Measurements from ENCODE around the gene PDLIM1. TPM values are rescaled to one million over a fixed set of nuclear protein-coding genes. Genes with fewer than 3 reads are reported as not detected.

Gene PDLIM1
- polyA plus RNA-seq, 3 donors, result 1.9 to 5.2 (median 4.8) TPM

DNA sequence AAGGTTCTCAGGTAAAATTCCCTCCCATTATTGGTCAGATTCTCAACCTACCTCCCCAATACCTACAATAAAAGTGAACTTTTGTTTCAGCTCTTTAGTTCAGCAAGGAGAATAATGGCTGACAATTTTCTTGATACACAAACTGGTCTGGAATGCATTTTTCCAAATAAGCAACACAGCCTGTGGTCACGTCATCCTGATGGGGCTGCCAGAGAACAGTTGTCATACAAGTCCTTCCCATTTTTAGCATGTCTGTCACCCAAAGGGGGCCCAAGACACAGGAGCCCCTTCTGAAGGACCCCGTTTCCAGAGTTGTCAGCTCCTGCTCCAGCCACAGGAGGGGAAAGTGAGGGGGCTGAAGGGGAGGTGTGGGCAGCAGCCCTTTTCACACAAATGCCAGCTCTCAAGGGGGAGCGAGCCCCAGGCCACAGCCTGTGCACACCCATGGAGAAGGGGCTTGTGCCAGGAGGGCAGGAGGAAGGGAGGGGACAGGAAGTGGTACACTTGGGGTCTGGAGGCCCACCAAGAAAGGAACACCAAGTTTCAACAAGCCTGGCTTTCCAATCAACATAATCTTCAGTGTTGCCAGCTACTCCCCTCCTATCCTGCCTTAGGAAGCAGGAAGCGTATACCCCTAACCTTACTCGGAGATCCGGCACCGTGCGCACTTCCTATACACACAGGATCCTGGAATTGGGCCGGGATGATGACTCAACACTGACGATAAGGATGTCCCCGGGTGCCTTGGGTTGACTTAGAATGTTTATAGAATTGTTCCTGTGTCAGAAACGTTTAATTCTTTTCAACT is 43.4 kb upstream of the PDLIM1 start:
- Histone ChIP-seq H3K79me2 (ENCODE audit: insufficient read depth, low read length) (no peaks in the 10 kb centered on the region), H3K27ac (ENCODE audit: low read depth in 1 of 2, low read length in 2 of 2) (no peak overlapping the region), H3K4me1 (ENCODE audit: control insufficient read depth in 1 of 2, insufficient read depth in 2 of 2, low read length in 2 of 2) (no peaks in the 10 kb centered on the region), H3K36me3 (replicated peaks in 1 of 2; ENCODE audit: control insufficient read depth in 1 of 2, insufficient read depth in 2 of 2, low read length in 2 of 2) (no peaks in the 10 kb centered on the region), H3K4me3 (replicated peaks in 1 of 3; ENCODE audit: low read depth in 2 of 3, low read length in 3 of 3) (no peak overlapping the region), H3K4me2 (replicated peaks; ENCODE audit: extremely low read depth, low read length, poor library complexity, severe bottlenecking) (no peak overlapping the region), H2AFZ (ENCODE audit: insufficient read depth, low read depth, low read length, poor library complexity, severe bottlenecking) (no peak overlapping the region), H3K9me3 (replicated peaks in 1 of 2; ENCODE audit: control insufficient read depth in 1 of 2, insufficient read depth in 1 of 2, low read length in 2 of 2) (no peaks in the 10 kb centered on the region), H4K20me1 (ENCODE audit: insufficient read depth, low read length) (no peaks in the 10 kb centered on the region), H3K9ac (ENCODE audit: insufficient read depth, low read length, poor library complexity, severe bottlenecking) (no peak overlapping the region), H3K27me3 (ENCODE audit: control insufficient read depth in 2 of 2, insufficient read depth in 2 of 2, low read length in 2 of 2) (no peaks in the 10 kb centered on the region)
- WGBS (ENCODE audit: insufficient coverage), result 20% methylated on average over 1 of the region's 12 CpGs
- H3K9me3 Mint-ChIP-seq, result no peaks in the 10 kb centered on the region
- intact Hi-C loops (cut with micrococcal nuclease), result no loop called here
- H3K4me1 Mint-ChIP-seq, result no peaks in the 10 kb centered on the region
- H3K36me3 Mint-ChIP-seq, result no peaks in the 10 kb centered on the region
- H3K27me3 Mint-ChIP-seq (ENCODE audit: low read depth in 3 of 3), result peaks cover 0 to 5% (median 3%) of the 10 kb centered on the region in 3 donors
- TF ChIP-seq, protein P1, sequence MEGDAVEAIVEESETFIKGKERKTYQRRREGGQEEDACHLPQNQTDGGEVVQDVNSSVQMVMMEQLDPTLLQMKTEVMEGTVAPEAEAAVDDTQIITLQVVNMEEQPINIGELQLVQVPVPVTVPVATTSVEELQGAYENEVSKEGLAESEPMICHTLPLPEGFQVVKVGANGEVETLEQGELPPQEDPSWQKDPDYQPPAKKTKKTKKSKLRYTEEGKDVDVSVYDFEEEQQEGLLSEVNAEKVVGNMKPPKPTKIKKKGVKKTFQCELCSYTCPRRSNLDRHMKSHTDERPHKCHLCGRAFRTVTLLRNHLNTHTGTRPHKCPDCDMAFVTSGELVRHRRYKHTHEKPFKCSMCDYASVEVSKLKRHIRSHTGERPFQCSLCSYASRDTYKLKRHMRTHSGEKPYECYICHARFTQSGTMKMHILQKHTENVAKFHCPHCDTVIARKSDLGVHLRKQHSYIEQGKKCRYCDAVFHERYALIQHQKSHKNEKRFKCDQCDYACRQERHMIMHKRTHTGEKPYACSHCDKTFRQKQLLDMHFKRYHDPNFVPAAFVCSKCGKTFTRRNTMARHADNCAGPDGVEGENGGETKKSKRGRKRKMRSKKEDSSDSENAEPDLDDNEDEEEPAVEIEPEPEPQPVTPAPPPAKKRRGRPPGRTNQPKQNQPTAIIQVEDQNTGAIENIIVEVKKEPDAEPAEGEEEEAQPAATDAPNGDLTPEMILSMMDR (IDR thresholded peaks at IDR 0.05), result no peak
- no peak overlapping the region for H3K27ac Mint-ChIP-seq
- no peak overlapping the region for H3K4me3 Mint-ChIP-seq
- no peak for DNase-seq

DNA sequence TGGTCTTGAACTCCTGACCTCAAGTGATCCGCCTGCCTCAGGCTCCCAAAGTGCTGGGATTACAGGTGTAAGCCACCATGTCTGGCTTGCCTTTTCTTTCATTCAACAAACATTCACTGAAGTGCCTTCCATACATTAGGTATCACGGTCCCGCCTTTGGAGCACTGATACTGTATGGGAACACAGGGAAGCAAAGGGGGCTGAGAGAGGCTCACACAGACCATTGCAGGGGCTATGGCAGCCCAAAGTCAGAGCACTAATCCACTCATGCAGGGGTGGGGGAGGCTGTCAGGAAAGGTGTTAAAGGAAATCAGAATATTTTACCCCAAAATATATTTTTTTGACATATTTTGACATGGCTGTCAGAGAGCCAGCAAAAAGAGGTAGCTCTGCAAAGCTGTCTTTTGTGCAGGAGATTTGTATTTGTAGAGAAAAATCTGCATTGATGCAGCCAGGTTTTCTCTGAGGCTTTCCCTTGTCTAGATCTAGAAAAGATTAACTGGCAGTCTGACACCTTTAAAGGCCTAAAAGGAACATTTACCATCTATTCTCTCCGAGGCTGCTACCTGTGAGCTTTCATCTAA is 42.0 kb upstream of the PDLIM1 start:
- Histone ChIP-seq H3K4me2 (replicated peaks; ENCODE audit: extremely low read depth, low read length, poor library complexity, severe bottlenecking) (no peak overlapping the region), H3K4me1 (ENCODE audit: control insufficient read depth in 1 of 2, insufficient read depth in 2 of 2, low read length in 2 of 2) (no peaks in the 10 kb centered on the region), H3K9me3 (replicated peaks in 1 of 2; ENCODE audit: control insufficient read depth in 1 of 2, insufficient read depth in 1 of 2, low read length in 2 of 2) (no peaks in the 10 kb centered on the region), H3K9ac (ENCODE audit: insufficient read depth, low read length, poor library complexity, severe bottlenecking) (no peak overlapping the region), H3K4me3 (replicated peaks in 1 of 3; ENCODE audit: low read depth in 2 of 3, low read length in 3 of 3) (no peak overlapping the region), H3K27me3 (ENCODE audit: control insufficient read depth in 2 of 2, insufficient read depth in 2 of 2, low read length in 2 of 2) (no peaks in the 10 kb centered on the region), H3K27ac (ENCODE audit: low read depth in 1 of 2, low read length in 2 of 2) (no peak overlapping the region), H2AFZ (ENCODE audit: insufficient read depth, low read depth, low read length, poor library complexity, severe bottlenecking) (no peak overlapping the region), H4K20me1 (ENCODE audit: insufficient read depth, low read length) (no peaks in the 10 kb centered on the region), H3K36me3 (replicated peaks in 1 of 2; ENCODE audit: control insufficient read depth in 1 of 2, insufficient read depth in 2 of 2, low read length in 2 of 2) (no peaks in the 10 kb centered on the region), H3K79me2 (ENCODE audit: insufficient read depth, low read length) (no peaks in the 10 kb centered on the region)
- Mint-ChIP-seq H3K27me3 (ENCODE audit: low read depth in 3 of 3) (peaks cover 0 to 5% (median 5%) of the 10 kb centered on the region in 3 donors), H3K4me3 (no peak overlapping the region), H3K9me3 (no peaks in the 10 kb centered on the region), H3K27ac (no peak overlapping the region), H3K4me1 (no peaks in the 10 kb centered on the region), H3K36me3 (no peaks in the 10 kb centered on the region)
- intact Hi-C loops (cut with micrococcal nuclease), result no loop called here
- TF ChIP-seq, protein P1 (IDR thresholded peaks at IDR 0.05), result no peak
- DNase-seq, result no peak
- WGBS (ENCODE audit: insufficient coverage), result 100% methylated on average over 1 of the region's 4 CpGs

Measured in CD14-positive monocyte (primary cell).